GM18511 (cell line): ENCODE results near the gene CDH4.

Experiments used
- ATAC-seq: cut with Tn5 transposase; IDR thresholded peaks from one replicate; pipeline ENCODE4 v1.9.1; 2021; ENCODE audit warnings: mild to moderate bottlenecking, moderate library complexity; ENCODE audit not compliant: unreplicated experiment

CDH4 gene

GRCh38 chr20:61251529-61252393, at the start of gene CDH4:
CDH4 (plus strand) TSS chr20:61252261.
- no peak for ATAC-seq

GRCh38 chr20:61203320-61203719, 48.7 kb upstream of the CDH4 start:
- ATAC-seq = no peak

DNA sequence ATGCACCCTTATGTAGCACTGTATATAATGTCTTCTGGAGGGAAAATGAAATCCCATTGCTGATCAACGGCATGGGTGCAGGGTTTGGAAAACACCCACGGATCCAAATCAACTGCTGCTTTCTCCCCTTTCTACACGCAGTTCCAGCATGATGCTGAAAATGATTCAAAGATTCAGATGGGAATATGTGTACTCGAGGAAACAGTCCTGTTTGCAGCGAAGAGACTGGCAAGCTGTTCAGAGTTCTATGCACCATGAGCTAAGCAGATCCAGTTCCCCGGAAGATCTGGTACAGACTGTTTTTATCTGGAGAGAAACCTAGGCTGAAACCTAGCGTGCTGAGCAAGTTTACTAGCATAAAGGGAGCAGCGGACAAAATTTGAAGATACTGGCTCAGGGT, 47.9 kb upstream of the CDH4 start:
- no peak for ATAC-seq

DNA sequence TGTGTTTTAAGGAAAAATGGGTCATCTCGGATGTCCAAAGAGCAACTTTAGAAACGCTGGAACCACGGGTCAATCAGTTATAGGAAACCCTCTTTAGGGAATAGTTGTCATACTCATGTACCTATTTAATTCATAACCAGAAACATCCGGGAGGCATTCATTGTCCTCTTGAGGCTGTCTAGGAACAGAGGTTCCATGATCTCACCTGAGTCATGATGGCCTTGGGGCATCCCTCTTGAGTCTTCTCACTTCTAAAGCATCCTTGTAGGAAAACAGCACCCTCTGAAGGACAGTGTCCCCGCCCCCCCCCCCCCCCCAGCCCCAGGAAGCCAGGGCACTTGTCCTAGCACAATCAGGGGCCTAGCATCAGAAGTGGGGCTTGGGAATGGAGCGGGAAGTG, 46.3 kb upstream of the CDH4 start:
- ATAC-seq = no peak

GRCh38 chr20:61210862-61211261, 41.2 kb upstream of the CDH4 start:
- no peak for ATAC-seq

GRCh38 chr20:61217848-61218247, 34.2 kb upstream of the CDH4 start:
- ATAC-seq = no peak

GRCh38 chr20:61219021-61219431, 33.0 kb upstream of the CDH4 start:
- ATAC-seq = no peak

- no peak for ATAC-seq
These were observed 31.9 kb upstream of the CDH4 start for GRCh38 chr20:61220131-61220530.

DNA sequence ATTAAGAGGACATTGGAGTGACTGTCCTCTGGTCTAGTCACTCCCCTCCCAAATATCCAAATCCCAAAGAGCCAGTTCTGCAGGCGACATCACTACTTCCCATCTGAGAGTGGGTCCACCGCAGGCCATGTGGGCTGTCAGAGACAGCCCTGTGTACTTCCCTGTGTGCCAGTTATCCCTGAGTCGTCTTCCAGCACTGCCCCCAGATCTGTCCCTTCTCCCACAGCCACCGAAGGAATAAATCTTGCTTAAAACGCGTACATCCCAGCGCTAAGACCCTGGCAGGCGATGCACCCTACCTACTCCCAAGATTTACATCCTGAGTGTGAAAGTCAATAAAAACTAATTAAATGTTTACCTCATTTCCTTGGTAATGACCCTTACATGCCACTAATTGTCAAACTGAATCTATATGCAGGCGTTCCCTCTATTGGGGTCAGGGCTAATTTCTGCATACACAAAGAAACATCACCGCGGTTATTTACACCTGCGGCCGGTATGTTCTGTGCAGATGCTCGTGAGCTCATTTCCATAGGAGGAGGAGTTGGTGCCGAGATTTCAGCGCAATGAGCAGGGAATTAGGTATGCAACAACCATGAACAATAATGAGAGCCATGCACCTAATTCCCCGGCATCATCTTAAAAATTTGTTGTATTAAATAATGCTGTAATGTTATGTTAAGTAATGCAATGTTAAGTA, 31.3 kb upstream of the CDH4 start:
- ATAC-seq = no peak

- no peak for ATAC-seq
These were observed 29.4 kb upstream of the CDH4 start for GRCh38 chr20:61222699-61223098.

- ATAC-seq = no peak
These were observed 28.9 kb upstream of the CDH4 start for GRCh38 chr20:61223121-61223520.

DNA sequence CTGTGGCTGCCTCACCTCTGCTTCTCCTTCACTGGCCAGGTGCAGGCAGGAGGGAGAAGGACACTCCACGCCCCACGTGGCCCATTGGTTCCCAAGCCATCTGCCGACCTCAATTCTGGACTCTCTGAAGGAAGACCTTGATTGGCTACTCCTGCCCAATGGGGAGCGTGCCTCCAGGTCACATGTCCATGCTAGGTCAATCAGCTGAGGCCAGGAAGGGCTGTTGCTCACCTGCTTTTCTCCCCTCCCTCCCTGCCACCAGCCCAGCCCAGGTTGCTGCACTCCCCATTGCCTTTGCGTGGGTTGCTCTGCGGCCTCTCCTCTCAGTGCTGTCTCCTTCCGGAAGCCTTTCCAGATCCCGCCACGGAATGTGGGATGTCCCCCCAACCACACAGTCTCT, 21.9 kb upstream of the CDH4 start:
- ATAC-seq = no peak

- no peak for ATAC-seq
These were observed 18.5 kb upstream of the CDH4 start for GRCh38 chr20:61233590-61233989.

GRCh38 chr20:61234224-61234890, 17.7 kb upstream of the CDH4 start:
- ATAC-seq = no peak

DNA sequence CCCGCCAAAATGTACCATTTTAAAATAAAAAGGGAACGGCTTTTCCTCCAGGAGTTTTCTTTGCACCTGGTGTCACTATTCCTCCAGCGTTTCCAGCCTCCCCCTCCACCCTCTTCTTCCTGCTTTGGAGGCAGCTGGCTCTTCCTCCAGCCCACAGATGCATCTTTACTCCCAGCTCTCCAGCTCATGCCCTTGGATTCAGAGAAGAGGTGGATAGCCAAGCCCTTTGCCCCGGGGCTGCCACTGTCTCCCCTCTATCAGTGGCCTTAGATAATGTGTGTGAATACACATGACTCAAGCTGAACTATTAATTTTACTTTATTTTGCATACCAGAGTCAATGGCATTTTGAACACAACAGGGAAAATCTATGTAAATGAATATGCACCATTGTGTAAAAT, 15.3 kb upstream of the CDH4 start:
- ATAC-seq = no peak

GRCh38 chr20:61238813-61239212, 13.2 kb upstream of the CDH4 start:
- ATAC-seq = no peak

GRCh38 chr20:61240814-61241213, 11.2 kb upstream of the CDH4 start:
- ATAC-seq = no peak

GRCh38 chr20:61244213-61244612, 7.8 kb upstream of the CDH4 start:
- no peak for ATAC-seq

GRCh38 chr20:61246269-61246668, 5.8 kb upstream of the CDH4 start:
- no peak for ATAC-seq

DNA sequence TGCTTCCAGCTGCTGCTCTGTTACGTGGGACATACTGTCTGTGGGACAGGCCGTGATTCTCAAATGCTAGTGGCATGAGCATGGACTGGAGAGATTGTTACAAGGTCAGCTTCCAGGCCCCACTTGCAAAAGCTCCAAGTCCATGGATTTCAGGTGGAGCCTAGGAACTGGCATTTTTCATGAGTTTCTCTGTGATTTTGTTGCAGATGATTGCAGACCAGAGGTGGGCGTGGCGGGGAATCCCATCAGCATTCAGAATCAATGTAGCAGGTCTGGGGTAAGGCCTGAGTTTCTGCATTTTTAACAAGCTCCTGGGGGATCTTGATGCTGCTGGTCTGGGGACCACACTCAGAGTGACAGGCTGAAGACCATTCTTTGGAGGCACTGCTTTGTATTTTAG, 2.4 kb upstream of the CDH4 start:
- ATAC-seq = no peak

DNA sequence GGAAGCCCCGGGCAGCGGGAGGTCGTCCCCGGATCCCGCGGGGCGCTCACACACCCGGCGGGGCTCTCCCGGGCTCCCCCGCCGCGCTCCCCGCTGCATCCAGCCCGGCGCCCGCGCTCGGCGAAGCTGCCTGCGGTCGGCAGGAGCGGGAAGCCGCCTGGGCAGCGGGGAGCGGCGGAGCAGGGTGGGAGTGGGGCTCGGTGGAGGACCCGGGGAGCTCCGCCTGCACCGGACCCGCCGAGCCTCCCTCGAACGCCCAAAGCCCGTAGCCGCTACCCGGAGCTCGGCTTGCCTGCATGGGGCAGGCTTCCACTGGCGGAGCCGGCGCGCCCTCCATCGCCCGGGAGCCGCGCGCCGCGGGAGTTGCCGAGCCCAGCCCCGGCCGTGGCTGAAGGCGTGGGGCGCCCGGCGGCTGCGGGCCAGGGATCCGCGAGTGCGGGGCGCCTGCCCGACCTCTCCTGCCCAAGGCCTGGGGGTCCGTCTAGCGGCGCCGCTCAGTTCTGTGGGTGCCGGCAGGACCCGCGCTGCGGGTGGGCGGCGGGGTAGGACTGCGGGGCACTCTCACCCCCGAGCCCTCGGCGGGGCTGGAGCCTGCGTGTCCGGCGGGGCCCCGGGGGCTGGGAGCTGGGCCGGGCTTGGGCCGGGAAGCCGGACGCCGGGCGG, 671 bp downstream of the CDH4 start:
- ATAC-seq = no peak
